GM18858 (cell line): ENCODE data around the gene OXCT1.
"Not testable (repeated sequence)": the region's sequence is repeated elsewhere in the genome, so short reads cannot be mapped to it uniquely, and the experiment has no call there.

Source experiments
- ATAC-seq: cut with Tn5 transposase; IDR thresholded peaks from one replicate; pipeline ENCODE4 v1.9.1; 2021; ENCODE audit not compliant: unreplicated experiment

OXCT1 gene

DNA sequence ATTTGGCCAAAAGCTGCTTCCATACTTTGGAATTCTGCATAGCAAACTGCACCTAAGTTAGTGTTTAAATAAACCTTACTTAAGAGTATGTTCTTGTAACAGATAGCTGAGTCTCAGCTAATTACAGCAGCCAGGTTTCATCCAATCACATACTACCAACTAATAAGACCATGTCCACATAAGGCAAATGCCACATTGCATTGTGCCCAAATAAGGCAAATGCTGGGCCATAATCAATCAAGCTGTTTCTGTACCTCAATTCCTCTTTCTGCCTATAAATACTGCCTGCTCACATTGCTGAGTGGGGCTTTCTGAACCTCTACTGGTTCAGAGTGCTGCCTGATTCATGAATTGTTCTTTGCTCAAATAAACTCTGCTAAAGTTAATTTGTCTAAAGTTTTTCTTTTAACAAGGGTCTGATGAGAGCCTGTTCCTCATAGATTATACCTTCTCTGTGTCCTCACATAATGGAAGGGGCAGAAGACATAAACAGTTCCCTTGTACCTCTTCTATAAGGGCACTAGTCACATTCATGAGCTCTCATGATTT is 4.4 kb upstream of the OXCT1 start:
- no peak for ATAC-seq

DNA sequence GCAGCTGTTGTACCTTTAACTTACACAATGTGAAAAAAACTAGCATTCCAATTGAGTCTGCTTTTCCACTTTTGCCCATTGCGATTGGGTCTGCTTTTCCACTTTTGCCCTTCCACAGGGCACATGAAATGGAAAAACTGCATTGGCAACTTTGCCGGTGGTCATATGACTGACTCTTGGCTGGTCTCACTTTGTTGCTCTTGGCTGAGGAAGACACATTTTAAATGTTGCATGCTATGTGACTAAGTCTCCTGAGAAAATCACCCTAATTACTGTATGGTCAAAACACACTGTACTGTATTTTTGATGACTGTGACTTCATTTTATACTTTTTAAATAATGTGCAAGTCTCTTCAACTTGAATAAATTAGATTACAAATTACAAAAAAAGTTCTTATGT is 1.6 kb upstream of the OXCT1 start:
- ATAC-seq = no peak

DNA sequence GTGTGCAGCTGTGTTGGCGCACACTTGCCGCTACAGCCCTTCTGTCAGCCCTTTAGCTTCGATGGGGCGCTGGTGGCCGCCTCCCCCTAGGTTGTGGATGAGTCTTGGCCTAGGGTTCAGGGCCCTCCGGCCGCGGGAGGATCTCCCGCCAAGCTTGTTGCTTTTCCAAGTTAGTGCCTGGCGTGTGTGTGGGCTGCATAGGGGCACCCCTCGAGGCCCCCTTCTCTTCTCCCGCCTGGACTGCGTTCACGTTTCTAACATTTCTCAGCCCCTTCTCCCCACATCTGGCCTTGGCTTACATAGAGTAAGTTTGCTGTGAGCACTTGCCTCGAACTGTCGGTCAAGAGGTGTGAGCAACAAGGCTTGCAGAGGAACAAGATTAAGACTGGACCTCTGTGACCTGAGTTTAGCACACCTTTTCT is 413 bp upstream of the OXCT1 start:
- no peak for ATAC-seq

DNA sequence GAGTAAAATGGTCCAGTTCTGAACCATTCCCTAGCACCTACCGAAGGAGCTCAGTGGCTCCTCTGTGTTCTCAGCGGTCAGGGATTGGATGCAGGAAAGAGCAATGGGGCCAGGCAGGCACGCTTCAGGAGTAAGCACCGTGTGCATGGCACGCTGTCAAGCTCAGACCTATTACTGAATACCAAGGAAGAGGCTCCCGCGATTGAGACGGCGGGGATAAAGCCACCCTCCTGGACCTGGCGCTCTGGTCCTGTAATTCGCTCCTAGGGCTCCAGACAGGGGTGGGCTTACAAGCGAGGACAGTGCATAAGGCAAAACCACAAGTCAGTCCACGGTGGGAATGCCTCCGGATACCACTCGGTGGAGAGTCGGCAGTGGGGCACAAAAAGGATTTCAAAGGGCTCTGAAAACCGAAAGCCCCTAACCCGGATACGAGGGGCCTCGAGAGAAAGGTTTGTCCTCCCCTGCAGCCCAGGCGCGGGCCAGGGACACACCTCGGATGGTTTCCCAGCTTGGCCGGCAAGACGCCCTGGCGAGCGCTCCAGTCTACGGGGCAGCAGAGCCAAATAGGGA is 988 bp downstream of the OXCT1 start:
- ATAC-seq = no peak

DNA sequence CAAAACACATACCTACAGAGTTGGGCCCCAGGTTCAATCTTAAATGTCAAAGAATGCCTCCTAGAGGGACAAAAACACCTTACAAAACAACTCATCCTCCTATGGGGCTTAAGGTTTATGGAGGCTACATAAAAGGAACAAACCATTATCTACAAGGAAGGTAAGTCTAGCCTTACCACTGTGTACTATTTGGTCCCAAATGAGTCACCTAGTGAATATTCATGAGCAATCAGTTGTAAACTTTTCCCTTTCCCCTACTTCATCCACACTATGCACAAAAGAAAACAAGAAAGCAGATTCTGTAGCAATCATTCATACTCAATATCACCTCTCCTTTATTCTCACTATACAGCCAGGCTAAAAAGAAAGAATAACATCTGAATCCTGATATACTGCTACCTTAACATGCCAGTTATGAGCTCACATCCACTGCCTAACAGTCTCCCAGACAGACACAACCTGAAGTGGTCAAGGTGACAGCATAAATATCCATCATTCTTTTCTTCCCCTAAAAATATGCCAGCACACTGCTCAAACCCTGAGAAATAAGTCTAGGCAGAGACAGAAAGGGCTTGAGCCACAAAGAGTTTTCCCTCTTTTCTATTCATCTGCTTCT is 6.2 kb downstream of the OXCT1 start:
- peak; percentile 75 for ATAC-seq

DNA sequence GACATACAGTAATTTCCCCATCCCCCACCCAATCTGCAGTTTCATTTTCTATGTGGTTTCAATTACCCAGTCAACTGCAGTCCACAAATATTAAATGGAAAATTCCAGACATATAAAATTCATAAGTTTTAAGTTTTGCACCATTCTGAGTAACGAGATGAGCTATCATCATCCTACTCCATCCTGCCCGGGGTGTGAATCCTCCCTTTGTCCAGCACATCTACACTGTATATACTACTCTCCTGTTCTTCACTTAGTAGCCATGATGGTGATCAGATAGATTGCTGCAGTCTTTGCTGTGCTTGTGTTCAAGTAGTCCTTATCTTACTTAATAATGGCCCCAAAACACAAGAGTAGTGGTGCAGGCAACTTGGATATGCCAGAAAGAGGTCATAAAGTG is 11.3 kb downstream of the OXCT1 start:
- ATAC-seq = no peak

DNA sequence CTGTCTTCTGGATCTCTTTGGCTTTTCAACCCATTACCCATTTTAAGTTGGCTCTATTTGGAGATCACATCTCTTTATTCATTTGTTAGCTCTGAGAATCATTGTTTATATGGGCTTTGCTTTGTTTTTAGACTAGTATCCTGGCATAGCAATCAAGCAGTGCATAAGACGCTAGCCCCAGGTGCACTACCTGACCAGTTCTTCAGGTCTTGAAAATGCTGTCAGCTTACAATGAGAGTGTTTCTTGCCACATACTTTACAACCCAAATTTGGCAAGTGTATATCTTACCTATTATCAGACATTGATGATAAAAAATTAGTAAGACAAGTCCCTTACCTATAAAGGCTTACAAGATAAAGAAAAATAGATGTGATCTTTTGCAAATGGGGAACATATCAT is 12.2 kb downstream of the OXCT1 start:
- no peak for ATAC-seq

DNA sequence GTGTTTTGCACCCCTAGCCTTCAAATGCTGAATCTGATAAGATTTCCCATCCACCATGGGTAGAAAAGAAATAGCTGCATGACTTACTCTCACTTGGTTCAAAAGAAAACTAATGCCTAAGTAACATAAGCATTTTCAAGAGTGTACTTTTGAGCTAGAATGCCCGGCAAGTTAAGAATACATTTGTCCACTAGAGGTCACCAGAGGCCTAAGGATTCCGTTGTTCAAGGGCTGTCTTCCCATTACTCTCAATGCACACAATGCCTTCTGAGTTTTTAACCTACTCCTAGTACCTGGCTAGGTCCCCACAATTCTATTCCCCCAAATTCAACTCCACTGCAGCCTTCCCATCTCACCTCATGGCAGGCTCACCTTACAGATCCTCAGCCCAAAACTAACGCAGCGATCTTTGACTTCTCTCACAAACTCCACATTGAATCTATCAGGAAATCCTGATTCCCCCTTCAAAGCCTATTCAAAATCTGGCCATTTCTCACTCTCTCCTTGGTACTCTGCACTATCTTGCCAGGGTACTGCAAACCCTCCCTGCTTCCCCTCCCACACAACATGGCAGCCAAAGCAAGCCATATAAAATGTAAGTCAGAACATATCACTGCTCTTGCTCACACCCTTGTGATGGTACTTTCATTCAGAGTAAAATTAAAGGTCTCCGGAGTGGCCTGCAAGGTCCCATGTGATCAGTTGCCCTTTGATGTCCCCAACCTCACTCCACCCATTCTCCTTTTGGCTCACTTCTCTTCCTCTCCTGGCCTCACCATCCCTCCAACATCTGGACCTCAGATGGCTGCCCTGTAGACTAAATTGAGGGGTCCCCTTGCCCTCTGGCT is 13.4 kb downstream of the OXCT1 start:
- peak; percentile 87 for ATAC-seq

DNA sequence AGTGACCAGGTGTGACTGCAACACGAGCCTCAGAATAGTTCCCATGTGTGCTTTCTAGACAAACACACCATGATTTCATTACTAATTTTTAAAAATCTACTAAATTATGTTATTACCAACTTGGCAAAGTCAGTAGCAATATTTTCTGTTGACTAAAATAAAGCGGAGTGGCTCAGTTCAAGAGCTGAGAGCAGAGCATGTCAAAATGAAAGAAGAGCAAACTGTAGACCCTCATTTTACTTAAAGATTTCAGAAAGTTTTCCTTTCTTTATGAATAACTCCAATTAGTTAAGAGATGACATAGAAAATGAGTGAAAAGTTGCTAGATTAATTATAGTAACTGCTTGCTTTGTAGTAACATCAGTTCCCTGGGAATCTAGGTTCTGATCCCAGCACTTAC is 17.9 kb downstream of the OXCT1 start:
- ATAC-seq = no peak

DNA sequence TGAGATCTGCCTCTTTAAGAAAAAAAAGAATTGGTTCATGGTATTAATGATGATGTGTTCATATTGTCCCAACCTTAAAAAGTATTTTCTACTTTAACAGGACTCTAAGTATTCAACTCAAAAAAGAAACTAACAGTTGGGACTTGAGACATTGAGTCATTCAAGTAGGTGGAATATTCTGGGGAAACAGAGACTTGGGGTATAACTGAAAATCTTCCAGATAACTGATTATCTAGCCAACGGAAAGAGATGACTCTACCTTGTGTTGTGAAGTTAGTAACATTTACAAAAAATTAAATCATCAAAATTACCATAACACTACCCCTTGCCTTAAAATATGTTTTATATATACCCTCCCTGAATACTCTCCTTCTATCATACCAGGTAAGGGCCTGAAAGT is 19.1 kb downstream of the OXCT1 start:
- ATAC-seq = no peak

DNA sequence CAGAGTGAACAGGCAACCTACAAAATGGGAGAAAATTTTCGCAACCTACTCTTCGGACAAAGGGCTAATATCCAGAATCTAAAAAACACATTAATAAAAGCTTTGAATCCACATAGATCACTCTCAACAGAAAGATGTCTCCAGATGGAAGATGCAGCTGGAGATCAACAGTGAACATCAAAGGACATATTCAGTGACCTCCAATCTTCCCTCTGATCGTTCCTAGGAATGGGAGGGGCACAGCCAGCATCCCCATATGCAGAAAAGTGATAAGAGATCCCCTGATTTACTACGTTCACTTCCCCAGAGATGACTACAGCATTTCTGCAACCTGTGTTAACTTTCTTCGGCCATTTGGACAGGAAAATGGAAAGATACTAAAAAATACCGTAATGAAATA is 21.2 kb downstream of the OXCT1 start:
- no peak for ATAC-seq

DNA sequence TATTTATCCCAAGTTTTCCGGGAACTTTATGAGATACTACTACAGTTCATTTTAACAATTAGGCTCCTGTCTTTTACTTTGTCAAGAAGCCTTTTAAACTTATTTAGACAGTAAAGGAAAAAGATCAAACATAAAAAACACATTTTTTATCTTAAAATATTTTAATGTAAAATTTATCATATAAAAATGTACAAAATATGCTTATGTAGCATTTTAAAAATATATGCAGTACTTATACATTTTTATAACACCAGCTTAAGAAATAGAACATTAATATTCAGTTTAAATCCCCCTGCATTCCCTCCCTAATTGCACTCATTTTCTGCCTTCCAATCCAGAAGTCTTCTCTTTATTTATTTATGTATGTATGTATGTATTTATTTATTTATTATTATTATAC is 24.5 kb downstream of the OXCT1 start:
- not testable (repeated sequence) for ATAC-seq

DNA sequence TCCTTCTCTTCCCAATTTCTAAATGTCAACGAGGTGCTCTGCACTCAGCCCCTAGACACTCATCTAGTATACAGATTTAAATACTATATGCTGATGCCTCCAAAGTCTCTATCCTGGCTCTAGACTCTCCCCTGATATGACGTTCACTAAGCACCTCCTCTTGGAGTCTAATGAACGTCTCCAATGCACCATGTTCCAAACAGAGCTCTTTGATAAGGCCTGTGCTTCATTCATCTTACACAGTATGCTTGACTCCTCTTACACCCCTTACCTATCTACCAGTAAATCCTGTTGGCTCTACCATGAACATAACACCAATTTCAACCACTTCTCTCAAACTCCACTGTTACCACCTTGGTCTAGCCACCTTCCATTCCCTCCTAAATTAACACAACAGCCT is 25.7 kb downstream of the OXCT1 start:
- ATAC-seq = no peak

DNA sequence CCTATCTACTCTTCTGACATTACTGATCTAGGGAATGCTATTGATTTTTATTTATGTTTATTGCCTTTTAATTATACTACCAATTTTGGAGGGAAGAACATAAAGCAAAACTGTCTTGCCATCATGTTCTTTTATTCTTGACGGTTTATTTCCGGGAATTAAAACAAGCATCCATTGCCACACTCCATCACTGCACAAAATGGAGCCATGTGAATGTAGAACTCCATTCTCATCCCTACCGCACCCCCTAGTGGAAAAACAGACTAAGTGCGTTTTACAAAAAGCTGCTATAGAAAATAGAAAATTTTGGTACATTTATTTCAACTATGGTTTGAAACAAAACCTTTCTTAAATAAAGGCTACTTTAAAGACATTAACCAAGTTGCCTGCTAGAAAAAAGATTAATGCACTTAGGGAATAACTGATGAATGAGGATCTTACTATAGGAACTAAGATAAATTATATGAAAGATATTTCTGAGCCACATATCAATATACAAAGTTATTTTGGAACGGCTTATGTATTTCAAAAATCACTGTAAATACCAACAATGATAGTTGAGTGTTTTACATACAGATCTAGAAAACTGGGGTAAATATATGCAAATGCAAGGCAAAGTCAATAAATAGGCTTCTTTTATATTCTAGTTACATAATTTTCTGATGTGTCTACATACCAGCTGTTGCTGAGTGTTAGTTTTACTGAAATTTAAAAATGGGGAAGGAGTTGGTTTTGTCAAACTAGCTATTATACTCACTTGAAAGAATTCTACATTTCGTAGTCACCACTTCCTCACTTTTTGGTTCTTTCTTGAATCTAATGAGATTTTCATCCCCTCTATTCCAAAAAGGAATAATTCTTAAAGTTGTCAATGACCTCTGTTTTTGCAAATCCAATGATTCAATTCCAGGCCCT is 26.5 kb downstream of the OXCT1 start:
- peak; percentile 53 for ATAC-seq

DNA sequence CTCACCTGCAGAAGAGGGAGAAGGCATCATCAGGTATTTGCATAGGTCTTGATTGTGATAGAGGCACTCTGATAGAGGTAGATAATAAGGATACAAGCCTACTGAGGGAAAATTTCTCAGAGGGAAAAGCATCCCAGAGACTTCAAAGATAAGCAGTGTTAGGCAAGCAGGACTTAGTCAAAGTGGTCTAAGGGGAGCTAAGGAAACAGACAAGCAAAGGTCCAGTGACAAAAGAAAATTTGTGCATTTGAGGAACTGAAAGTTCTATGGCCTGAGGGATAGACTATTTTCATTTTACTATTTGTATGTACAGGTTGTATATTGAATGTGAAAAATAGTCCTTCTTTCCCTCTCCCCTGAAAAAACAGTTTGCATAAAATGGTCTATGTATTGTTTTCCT is 27.4 kb downstream of the OXCT1 start:
- ATAC-seq = peak; percentile 87

DNA sequence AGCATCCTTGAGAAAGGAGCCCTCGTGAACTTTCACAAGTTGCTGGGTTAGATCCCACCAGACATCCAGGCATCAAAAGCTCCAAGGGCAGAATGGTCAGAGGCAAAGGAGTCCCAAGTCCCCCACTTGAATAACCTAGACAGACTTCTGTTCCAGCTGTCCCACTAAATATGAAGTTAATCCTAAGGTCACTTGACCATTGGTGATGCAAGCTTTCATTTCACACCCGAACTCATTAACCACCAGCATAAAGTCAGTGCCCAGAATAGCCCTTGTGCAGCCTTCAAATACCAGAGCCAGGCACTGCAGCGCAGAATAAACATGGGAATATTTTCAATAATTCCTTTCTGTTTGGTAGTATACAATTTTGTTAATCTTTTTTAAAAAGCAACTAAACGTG is 28.9 kb downstream of the OXCT1 start:
- ATAC-seq = no peak

DNA sequence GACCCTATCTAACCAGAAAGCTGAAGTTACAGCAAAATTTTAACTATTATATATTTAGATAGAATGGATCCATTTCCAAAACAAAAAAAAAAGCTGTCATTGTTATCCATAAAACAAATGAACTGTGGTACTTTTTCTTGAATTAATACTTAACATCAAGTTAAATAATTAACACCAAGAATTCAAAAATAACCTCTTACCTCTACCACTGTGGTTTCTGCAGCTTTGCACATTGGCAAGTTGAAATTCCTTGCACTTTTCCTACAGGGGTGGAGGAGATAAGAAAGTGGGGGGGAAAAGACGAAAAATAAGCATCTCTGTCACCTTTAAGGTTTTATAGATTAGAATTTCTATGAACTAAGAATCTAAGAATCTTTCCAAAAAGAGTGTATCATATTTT is 30.0 kb downstream of the OXCT1 start:
- ATAC-seq = no peak

DNA sequence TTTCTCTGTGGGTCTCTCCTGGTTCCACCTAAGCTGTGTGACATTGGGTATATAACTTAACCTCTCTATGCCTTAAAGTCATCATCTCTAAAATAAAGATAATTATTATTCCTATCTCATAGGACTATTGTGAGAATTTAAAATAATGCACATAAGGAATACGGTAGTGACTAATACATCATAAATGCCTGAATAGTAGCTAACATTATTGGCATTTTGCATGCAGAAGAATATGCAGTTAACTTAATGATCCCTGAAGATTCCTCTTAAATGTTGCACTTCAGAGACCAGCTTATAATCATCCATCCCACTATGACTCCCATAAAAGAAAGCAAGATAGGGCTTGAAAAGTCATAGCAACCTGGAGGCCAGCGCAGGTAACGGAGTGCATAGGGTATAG is 32.4 kb downstream of the OXCT1 start:
- ATAC-seq = no peak

DNA sequence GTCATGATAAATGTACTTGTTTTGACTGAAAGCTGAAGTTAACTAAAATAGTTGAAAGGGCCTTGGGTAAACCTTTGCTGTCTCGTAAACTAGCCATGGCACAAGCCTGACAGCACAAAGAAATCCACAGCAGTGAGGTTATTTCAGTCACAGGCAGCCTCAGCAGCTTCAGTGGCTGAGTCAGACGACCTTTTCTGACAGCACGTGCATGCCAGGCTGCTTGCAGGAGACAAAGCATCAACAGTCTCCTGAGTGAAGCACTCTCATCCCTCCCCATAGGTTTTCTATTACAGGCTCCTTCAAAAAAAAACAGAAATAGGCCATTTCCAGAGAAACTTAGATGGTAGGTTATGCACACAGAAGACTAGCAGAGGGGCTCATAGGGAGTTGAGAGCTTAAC is 34.6 kb downstream of the OXCT1 start:
- ATAC-seq = no peak

DNA sequence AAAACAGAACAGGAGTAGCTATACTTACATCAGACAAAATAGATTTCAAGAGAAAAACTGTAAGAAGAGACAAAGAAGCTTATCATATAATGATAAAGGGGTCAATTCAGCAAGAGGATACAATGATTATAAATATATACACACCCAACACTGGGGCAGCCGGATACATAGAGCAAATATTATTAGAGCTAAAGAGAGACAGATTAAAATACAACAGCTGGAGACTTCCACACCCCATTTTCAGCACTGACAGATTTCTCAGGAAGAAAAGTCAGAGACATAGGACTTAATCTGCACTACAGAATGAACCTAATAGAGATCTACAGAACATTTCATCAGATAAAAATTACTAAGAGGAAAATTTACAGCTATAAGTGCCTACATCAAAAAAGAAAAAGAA is 35.7 kb downstream of the OXCT1 start:
- ATAC-seq = no peak

DNA sequence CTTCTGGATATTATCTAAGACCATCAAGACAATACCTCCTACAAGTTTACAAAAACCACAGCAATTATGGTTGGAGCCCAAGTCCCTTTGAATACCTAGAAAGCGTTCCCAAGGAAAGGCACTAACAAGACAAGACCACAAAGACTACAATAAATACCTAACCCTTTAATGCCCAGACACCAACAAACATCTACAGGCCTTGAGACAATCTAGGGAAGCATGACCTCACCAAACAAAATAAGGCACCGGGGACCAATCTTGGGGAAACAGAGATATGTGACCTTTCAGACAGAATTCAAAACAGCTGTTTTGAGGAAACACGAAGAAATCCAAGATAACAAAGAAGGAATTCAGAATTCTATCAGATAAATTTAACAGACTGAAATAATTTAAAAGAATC is 37.8 kb downstream of the OXCT1 start:
- no peak for ATAC-seq
